Gastrocnemius medialis (tissue), 4 donors: ENCODE measurements around the gene DNAH17.

Experiments used
- CTCF ChIP-seq, 5 experiments: fragments of 450-650 bp in 3 of 5; fragments of 200-600 bp in 2 of 5; sonication (generic) in 2 of 5; IDR thresholded peaks in 4 of 5; conservative IDR thresholded peaks in 1 of 5; 1 replicate in 4 of 5; 2 replicates in 1 of 5; pipeline ENCODE4 v1.5.1; 2016 to 2019; ENCODE audit warnings: antibody characterized with exemption in 5 of 5, mild to moderate bottlenecking in 3 of 5, moderate library complexity in 3 of 5
- POLR2A ChIP-seq, 2 donors: fragments of 450-650 bp; IDR thresholded peaks; one replicate each; pipeline ENCODE4 v1.6.1; 2017; ENCODE audit warnings: antibody characterized with exemption in 2 of 2, mild to moderate bottlenecking in 2 of 2, moderate library complexity in 2 of 2

- TF ChIP-seq CTCF (IDR thresholded peaks at IDR 0.05 in 4 of 5, conservative IDR thresholded peaks at IDR 0.05 in 1 of 5) (no peak), POLR2A (IDR thresholded peaks at IDR 0.05) (no peak)
Measured at GRCh38 chr17:78379131-78379491, 198.1 kb downstream of the DNAH17 start.
